Motor neuron (in vitro differentiated cells): ENCODE measurements around the gene TAX1BP1. TPM values are rescaled to one million over a fixed set of nuclear protein-coding genes. Genes with fewer than 3 reads are reported as not detected.

Source experiments
- ATAC-seq, 8 experiments: fragments of 200-7000 bp; cut with Tn5 transposase; replicated peaks in 6 of 8; 2 replicates each; pipeline ENCODE4 v1.8.0; 2021; ENCODE audit warnings: mild to moderate bottlenecking in 8 of 8, moderate library complexity in 8 of 8
- H3K27ac ChIP-seq, 2 donors: fragments of 250-450 bp; sonication (Bioruptor Pico); 2 replicates each; pipeline ENCODE4 v1.9.0; 2021; ENCODE audit warnings: antibody characterized with exemption in 2 of 2, mild to moderate bottlenecking in 2 of 2, moderate library complexity in 1 of 2
- H3K4me1 ChIP-seq, 2 donors: fragments of 250-450 bp; sonication (Bioruptor Pico); replicated peaks in 1 of 2; 2 replicates each; pipeline ENCODE4 v1.6.1; 2021; ENCODE audit warnings: antibody characterized with exemption in 2 of 2, mild to moderate bottlenecking in 2 of 2, moderate library complexity in 1 of 2
- H3K4me3 ChIP-seq, 5 donors: fragments of 250-450 bp; sonication (Bioruptor Pico); 2 replicates each; pipeline ENCODE4 v1.9.0; 2021; ENCODE audit warnings: antibody characterized with exemption in 5 of 5, mild to moderate bottlenecking in 5 of 5, moderate library complexity in 4 of 5
- WGBS, 10 experiments: fragments of 450-650 bp; shearing (Covaris generic); methylation state at CpG; one replicate each; pipeline ENCODE4 v1.0.0; 2022; 5-methylcytosine and 5-hydroxymethylcytosine counted together
- in situ Hi-C, 9 experiments: fragments of 400-800 bp; cut with MboI; loops; one replicate each; pipeline ENCODE4 v1.15.0; 2021; ENCODE audit warnings: low sequenced_read_pairs in 9 of 9, low pct_unique_long_range_greater_than_20kb in 2 of 9; ENCODE audit not compliant: unreplicated experiment in 9 of 9
- total RNA-seq, 8 experiments: library from RNA; unstranded; fragments of 300-600 nt; gene quantifications; 2 replicates each; pipeline versions ENCODE4 v1.2.3 to v1.2.4, GENCODE V29; 2022

TAX1BP1 gene
- total RNA-seq, 8 experiments from 2014 or later = 77.4 to 132 (median 92.1) TPM

GRCh38 chr7:27771111-27771510 is 31.1 kb downstream of the TAX1BP1 start:
- H3K27ac ChIP-seq = no peak overlapping the region
- WGBS, 10 experiments = 60 to 100% (median 100%) methylated on average over 1 to 2 of the region's 2 CpGs; no CpG with 5 or more reads in 2 of the 10 experiments
- ATAC-seq = no peak
- no peak overlapping the region for H3K4me3 ChIP-seq
- H3K4me1 ChIP-seq = no peaks in the 10 kb centered on the region
- in situ Hi-C loops = no loop called here

GRCh38 chr7:27774717-27775328 is 34.9 kb downstream of the TAX1BP1 start:
- WGBS, 10 experiments = 0 to 78% (median 21%) methylated on average over 2 of the region's 2 CpGs; no CpG with 5 or more reads in 1 of the 10 experiments
- peak in 1 of 8 experiments; percentile 32 for ATAC-seq
- in situ Hi-C loops = loop anchor here in 2 of 9 experiments (25.0 kb wide), 2 partner anchors 563 to 588 kb away; partner anchors contain the start of genes HOXA11 (in 1 of the 2) and HOXA13 (in 1 of the 2)

GRCh38 chr7:27775782-27776181 is 35.8 kb downstream of the TAX1BP1 start:
- in situ Hi-C loops = loop anchor here in 2 of 9 experiments (25.0 kb wide), 2 partner anchors 563 to 588 kb away; partner anchors contain the start of genes HOXA11 (in 1 of the 2) and HOXA13 (in 1 of the 2)
- Histone ChIP-seq H3K4me1 (no peaks in the 10 kb centered on the region), H3K4me3 (no peak overlapping the region), H3K27ac (no peak overlapping the region)
- no peak for ATAC-seq
- 52 to 100% (median 90%) methylated on average over 1 to 2 of the region's 2 CpGs; no CpG with 5 or more reads in 1 of the 10 experiments for WGBS, 10 experiments

More at GRCh38 chr7:27774717-27775328, 34.9 kb downstream of the TAX1BP1 start:
- no peak overlapping the region for H3K27ac ChIP-seq
- no peaks in the 10 kb centered on the region for H3K4me1 ChIP-seq
- H3K4me3 ChIP-seq = no peak overlapping the region

GRCh38 chr7:27777662-27778061 is 37.7 kb downstream of the TAX1BP1 start:
- no peak overlapping the region for H3K4me3 ChIP-seq
- 57 to 100% (median 94%) methylated on average over 1 to 2 of the region's 2 CpGs; no CpG with 5 or more reads in 1 of the 10 experiments for WGBS, 10 experiments
- in situ Hi-C loops = loop anchor here in 2 of 9 experiments (25.0 kb wide), 2 partner anchors 565 to 590 kb away; partner anchors contain the start of genes HOXA11 (in 1 of the 2) and HOXA13 (in 1 of the 2)
- no peaks in the 10 kb centered on the region for H3K4me1 ChIP-seq
- no peak overlapping the region for H3K27ac ChIP-seq
- ATAC-seq = no peak

GRCh38 chr7:27779873-27780272 is 39.9 kb downstream of the TAX1BP1 start:
- H3K27ac ChIP-seq = no peak overlapping the region
- H3K4me3 ChIP-seq = no peak overlapping the region
- in situ Hi-C loops = loop anchor here in 2 of 9 experiments (25.0 kb wide), 2 partner anchors 568 to 593 kb away; partner anchors contain the start of genes HOXA11 (in 1 of the 2) and HOXA13 (in 1 of the 2)
- no peaks in the 10 kb centered on the region for H3K4me1 ChIP-seq
- ATAC-seq = no peak

- no peaks in the 10 kb centered on the region for H3K4me1 ChIP-seq
- 94 to 100% (median 100%) methylated on average over 1 to 2 of the region's 2 CpGs; no CpG with 5 or more reads in 2 of the 10 experiments for WGBS, 10 experiments
- ATAC-seq = no peak
- no peak overlapping the region for H3K27ac ChIP-seq
- in situ Hi-C loops = loop anchor here in 2 of 9 experiments (25.0 kb wide), 2 partner anchors 569 to 594 kb away; partner anchors contain the start of genes HOXA11 (in 1 of the 2) and HOXA13 (in 1 of the 2)
- H3K4me3 ChIP-seq = no peak overlapping the region
Measured at GRCh38 chr7:27781188-27781587, 41.2 kb downstream of the TAX1BP1 start.

- no peak for ATAC-seq
- H3K4me3 ChIP-seq = no peak overlapping the region
- in situ Hi-C loops = loop anchor here in 2 of 9 experiments (25.0 kb wide), 2 partner anchors 571 to 596 kb away; partner anchors contain the start of genes HOXA11 (in 1 of the 2) and HOXA13 (in 1 of the 2)
- H3K27ac ChIP-seq = no peak overlapping the region
- WGBS, 10 experiments = 6 to 100% (median 84%) methylated on average over 1 to 2 of the region's 2 CpGs
- H3K4me1 ChIP-seq = no peaks in the 10 kb centered on the region
Measured at GRCh38 chr7:27782849-27783248, 42.9 kb downstream of the TAX1BP1 start.

GRCh38 chr7:27784399-27785053 is 44.6 kb downstream of the TAX1BP1 start:
- Histone ChIP-seq H3K4me3 (no peak overlapping the region), H3K27ac (no peak overlapping the region), H3K4me1 (no peaks in the 10 kb centered on the region)
- in situ Hi-C loops = loop anchor here in 2 of 9 experiments (25.0 kb wide), 2 partner anchors 572 to 597 kb away; partner anchors contain the start of genes HOXA11 (in 1 of the 2) and HOXA13 (in 1 of the 2)
- WGBS, 10 experiments = 21 to 93% (median 69%) methylated on average over 1 to 6 of the region's 6 CpGs; no CpG with 5 or more reads in 1 of the 10 experiments
- ATAC-seq = peak in 3 of 8 experiments; percentile 43 to 98 (median 94)

- no peak for ATAC-seq
- Histone ChIP-seq H3K4me3 (no peak overlapping the region), H3K4me1 (no peaks in the 10 kb centered on the region), H3K27ac (no peak overlapping the region)
- in situ Hi-C loops = loop anchor here in 2 of 9 experiments (25.0 kb wide), 2 partner anchors 576 to 601 kb away; partner anchors contain the start of genes HOXA11 (in 1 of the 2) and HOXA13 (in 1 of the 2)
Measured at GRCh38 chr7:27788437-27788836, 48.5 kb downstream of the TAX1BP1 start.

GRCh38 chr7:27793780-27794179 is 53.8 kb downstream of the TAX1BP1 start:
- Histone ChIP-seq H3K4me1 (no peaks in the 10 kb centered on the region), H3K4me3 (no peak overlapping the region), H3K27ac (no peak overlapping the region)
- WGBS, 10 experiments = 0 to 100% (median 88%) methylated on average over 1 of the region's 1 CpG; no CpG with 5 or more reads in 1 of the 10 experiments
- in situ Hi-C loops = loop anchor here in 2 of 9 experiments (25.0 kb wide), 2 partner anchors 581 to 606 kb away; partner anchors contain the start of genes HOXA11 (in 1 of the 2) and HOXA13 (in 1 of the 2)
- ATAC-seq = peak in 3 of 8 experiments; percentile 36 to 67 (median 56)

GRCh38 chr7:27795977-27796376 is 56.0 kb downstream of the TAX1BP1 start:
- no peak for ATAC-seq
- 80 to 100% (median 100%) methylated on average over 1 of the region's 1 CpG; no CpG with 5 or more reads in 7 of the 10 experiments for WGBS, 10 experiments
- Histone ChIP-seq H3K4me1 (no peaks in the 10 kb centered on the region), H3K4me3 (no peak overlapping the region), H3K27ac (no peak overlapping the region)
- in situ Hi-C loops = loop anchor here in 2 of 9 experiments (25.0 kb wide), 2 partner anchors 584 to 609 kb away; partner anchors contain the start of genes HOXA11 (in 1 of the 2) and HOXA13 (in 1 of the 2)

GRCh38 chr7:27799212-27799611 is 59.2 kb downstream of the TAX1BP1 start:
- WGBS, 10 experiments = 86 to 100% (median 100%) methylated on average over 1 to 2 of the region's 2 CpGs; no CpG with 5 or more reads in 1 of the 10 experiments
- Histone ChIP-seq H3K27ac (no peak overlapping the region), H3K4me1 (no peaks in the 10 kb centered on the region), H3K4me3 (no peak overlapping the region)
- in situ Hi-C loops = loop anchor here in 2 of 9 experiments (25.0 kb wide), 2 partner anchors 587 to 612 kb away; partner anchors contain the start of genes HOXA11 (in 1 of the 2) and HOXA13 (in 1 of the 2)
- no peak for ATAC-seq
